HG03108 (cell line): ENCODE results near the gene ZNF107.

ENCODE experiments used
- ATAC-seq: cut with Tn5 transposase; IDR thresholded peaks from one replicate; pipeline ENCODE4 v1.9.1; 2021; ENCODE audit warnings: moderate library complexity; ENCODE audit not compliant: unreplicated experiment

The ZNF107 gene

GRCh38 chr7:64665980-64666662 lies at the start of gene ZNF107:
ZNF107 (plus strand) TSS chr7:64666133; CDS start chr7:64666283, 150 bp downstream.
- peak; percentile 98 for ATAC-seq

GRCh38 chr7:64618785-64619456 lies 47.0 kb upstream of the ZNF107 start:
- no peak for ATAC-seq

GRCh38 chr7:64619705-64620104 lies 46.2 kb upstream of the ZNF107 start:
- ATAC-seq, result no peak

GRCh38 chr7:64621656-64622055 lies 44.3 kb upstream of the ZNF107 start:
- ATAC-seq, result no peak

- no peak for ATAC-seq
Observed at GRCh38 chr7:64625114-64626082, 40.5 kb upstream of the ZNF107 start.

GRCh38 chr7:64626083-64626469 lies 39.9 kb upstream of the ZNF107 start:
- ATAC-seq, result no peak

- ATAC-seq, result no peak
Observed at GRCh38 chr7:64626557-64626956, 39.4 kb upstream of the ZNF107 start.

GRCh38 chr7:64628192-64628591 lies 37.7 kb upstream of the ZNF107 start:
- no peak for ATAC-seq

GRCh38 chr7:64628721-64629120 lies 37.2 kb upstream of the ZNF107 start:
- ATAC-seq, result no peak

DNA sequence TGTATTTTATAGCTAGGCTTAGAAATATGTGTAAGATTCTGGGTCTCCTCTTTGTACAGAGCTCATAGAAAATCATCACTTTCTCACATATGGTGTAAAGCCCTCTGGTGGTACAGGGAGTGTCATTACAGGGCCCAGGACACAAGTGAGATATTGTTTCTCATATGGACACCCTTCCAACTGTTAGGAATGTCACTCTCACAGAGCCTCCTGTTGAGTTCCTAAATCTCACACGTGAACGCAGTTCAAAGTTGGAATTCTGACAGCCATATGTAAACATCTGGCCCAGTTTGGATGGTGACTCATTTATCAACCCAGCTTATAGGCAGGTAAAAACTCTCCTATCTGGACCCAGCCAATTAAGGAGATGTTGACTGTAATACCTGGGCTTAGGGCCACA lies 35.4 kb upstream of the ZNF107 start:
- ATAC-seq, result no peak

- no peak for ATAC-seq
Observed at GRCh38 chr7:64632029-64632428, 33.9 kb upstream of the ZNF107 start.

- ATAC-seq, result no peak
Observed at GRCh38 chr7:64633401-64633800, 32.5 kb upstream of the ZNF107 start.

- ATAC-seq, result no peak
Observed at GRCh38 chr7:64634406-64635062, 31.4 kb upstream of the ZNF107 start.

DNA sequence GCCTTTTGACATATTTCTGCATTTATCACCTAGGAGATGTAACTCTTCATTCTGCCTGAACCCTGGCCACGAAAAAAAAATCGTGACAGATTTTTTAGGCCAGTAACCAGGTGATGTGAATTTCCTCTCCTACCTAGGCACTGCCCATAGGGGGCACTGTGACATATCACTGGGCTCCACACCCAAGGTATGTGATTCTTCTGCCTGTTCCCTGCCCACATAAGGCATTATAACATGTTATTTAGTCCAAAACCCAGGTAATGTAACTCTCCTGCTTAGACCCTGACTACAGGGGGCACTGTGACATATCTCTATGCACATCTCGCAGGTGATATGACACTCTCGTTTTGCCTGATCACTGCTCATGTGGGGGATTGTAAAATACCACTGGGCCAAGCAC lies 29.5 kb upstream of the ZNF107 start:
- no peak for ATAC-seq

DNA sequence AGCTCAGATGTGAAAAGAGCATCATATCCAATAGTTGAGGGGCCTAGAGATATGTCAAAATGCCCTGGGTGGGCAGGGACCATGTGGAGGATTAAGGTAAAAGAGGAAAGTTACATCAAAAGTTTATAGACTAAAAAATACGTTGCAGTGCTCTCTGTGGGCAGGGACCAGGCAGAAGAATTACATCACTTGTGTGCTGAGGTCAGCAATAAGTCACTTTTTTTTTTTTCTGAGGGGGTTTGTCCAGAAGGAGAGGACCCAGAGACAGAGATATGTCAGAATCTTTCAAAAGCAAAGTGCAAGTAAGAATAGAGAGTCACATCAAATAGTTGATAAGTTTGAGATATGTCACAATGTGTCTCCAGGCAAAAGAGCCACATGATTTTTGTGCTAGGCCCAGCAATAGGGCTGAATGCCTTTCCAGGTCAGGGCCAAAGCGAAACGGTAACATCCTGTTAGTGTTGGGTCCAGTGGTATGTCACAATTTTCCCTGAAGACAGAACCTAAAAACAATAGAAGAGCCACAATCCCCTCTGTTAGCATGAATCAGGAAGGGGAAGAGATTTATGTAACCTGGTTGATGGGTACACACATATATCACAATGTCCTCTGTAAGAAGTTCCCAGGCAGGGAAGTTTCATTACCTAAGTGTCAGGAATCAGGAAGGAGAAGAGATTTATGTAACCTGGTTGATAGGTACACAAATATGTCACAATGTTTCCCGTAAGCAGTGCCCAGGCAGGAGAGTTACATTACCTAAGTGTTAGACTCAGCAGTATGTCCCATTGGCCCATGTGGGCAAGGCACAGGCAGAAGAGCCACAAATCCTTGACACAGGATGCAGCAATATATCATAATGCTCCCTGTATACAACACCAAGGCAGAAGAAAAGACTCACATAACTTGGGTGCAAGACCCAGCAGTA lies 28.1 kb upstream of the ZNF107 start:
- no peak for ATAC-seq

DNA sequence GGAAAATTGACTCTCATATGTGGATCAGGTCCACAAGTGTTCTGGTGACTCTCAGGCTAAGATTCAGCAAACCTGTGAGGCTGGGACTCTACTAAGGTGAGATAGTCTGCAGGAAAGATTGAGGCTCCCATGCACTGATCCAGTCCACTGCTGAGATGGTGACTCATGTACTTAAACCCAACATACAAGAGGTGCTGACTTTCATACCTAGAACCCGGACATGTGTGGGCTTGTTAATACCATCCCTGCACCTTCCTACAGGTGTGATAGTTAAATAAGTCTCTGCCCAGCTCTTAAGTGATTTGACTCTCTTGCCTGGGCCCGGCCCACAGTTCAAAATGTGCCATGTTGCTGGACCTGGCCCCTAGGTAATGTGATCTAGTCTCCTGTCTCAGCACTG lies 27.1 kb upstream of the ZNF107 start:
- no peak for ATAC-seq

- ATAC-seq, result no peak
Observed at GRCh38 chr7:64639267-64640001, 26.5 kb upstream of the ZNF107 start.

- no peak for ATAC-seq
Observed at GRCh38 chr7:64640504-64640903, 25.4 kb upstream of the ZNF107 start.

DNA sequence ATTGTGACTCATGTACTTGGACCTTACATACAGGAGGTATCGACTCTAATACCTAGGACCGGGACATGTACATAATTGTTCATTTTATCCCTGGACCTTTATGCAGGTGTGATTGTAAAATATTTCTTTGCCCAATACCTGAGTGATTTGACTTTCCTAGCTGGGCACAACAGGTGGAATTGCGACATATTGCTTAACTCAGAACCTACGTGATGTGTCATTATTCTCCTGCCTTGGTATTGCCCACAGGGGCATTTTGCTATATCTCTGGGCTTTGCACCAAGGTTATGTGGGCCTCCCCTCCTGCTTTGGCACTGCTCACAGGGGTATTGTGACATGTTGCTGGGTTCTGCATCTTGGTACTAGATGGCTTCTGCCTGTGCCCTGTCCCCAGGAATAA lies 23.9 kb upstream of the ZNF107 start:
- no peak for ATAC-seq
